ENCODE results near the gene TRERF1.

GRCh38 chr6:42297661-42298060 is 154.1 kb downstream of the TRERF1 start:
- TF ChIP-seq CTCF (IDR thresholded peaks at IDR 0.05) = no peak
- TF ChIP-seq POLR2A (IDR thresholded peaks at IDR 0.05) = no peak
- no peak for TF ChIP-seq EP300 (IDR thresholded peaks at IDR 0.05)
